Neuronal stem cell (in vitro differentiated cells): Measurements from ENCODE around the gene IMMP2L.

Source experiments
- DNase-seq: peaks from one replicate; pipeline ENCODE4 v3.0.0-alpha.2; 2013; ENCODE audit warnings: low spot score
- H2AFZ ChIP-seq: one replicate; pipeline ENCODE4 v1.6.1; 2013; ENCODE audit warnings: mild to moderate bottlenecking, low read length, inconsistent platforms
- H2AK5ac ChIP-seq: 2 replicates; pipeline ENCODE4 v1.6.1; 2013; ENCODE audit warnings: low read depth, mild to moderate bottlenecking, inconsistent platforms, low read length, moderate library complexity, mixed read lengths
- H2BK120ac ChIP-seq: 2 replicates; pipeline ENCODE4 v1.6.1; 2013; ENCODE audit warnings: low read depth, mild to moderate bottlenecking, inconsistent platforms, low read length, moderate library complexity, mixed read lengths
- H2BK12ac ChIP-seq: one replicate; pipeline ENCODE4 v1.6.1; 2013; ENCODE audit warnings: low read length, inconsistent platforms
- H2BK15ac ChIP-seq: 2 replicates; pipeline ENCODE4 v1.6.1; 2013; ENCODE audit warnings: mild to moderate bottlenecking, low read length, inconsistent platforms, mixed read lengths
- H2BK5ac ChIP-seq: one replicate; pipeline ENCODE4 v1.6.1; 2013; ENCODE audit warnings: inconsistent platforms, mild to moderate bottlenecking, low read length, moderate library complexity
- H3K14ac ChIP-seq: one replicate; pipeline ENCODE4 v1.6.1; 2013; ENCODE audit warnings: low read length, inconsistent platforms
- H3K18ac ChIP-seq: 2 replicates; pipeline ENCODE4 v1.6.1; 2013; ENCODE audit warnings: low read length, inconsistent platforms
- H3K23ac ChIP-seq: 2 replicates; pipeline ENCODE4 v1.6.1; 2013; ENCODE audit warnings: low read depth, mild to moderate bottlenecking, mixed read lengths, low read length, inconsistent platforms; ENCODE audit not compliant: poor library complexity
- H3K27ac ChIP-seq: replicated peaks from 3 replicates; pipeline ENCODE4 v1.5.1; 2013; ENCODE audit warnings: low read length, inconsistent platforms
- H3K27me3 ChIP-seq, 3 experiments: 2 replicates each; pipeline ENCODE4 v1.6.1; 2013; ENCODE audit warnings: low read length in 3 of 3, mild to moderate bottlenecking in 2 of 3, inconsistent platforms in 1 of 3, low read depth in 1 of 3, mixed read lengths in 1 of 3, moderate library complexity in 1 of 3; ENCODE audit not compliant: control insufficient read depth in 3 of 3, insufficient read depth in 3 of 3
- H3K36me3 ChIP-seq, 2 donors: replicated peaks in 1 of 2; 2 replicates each; pipeline ENCODE4 v1.6.1; 2013; ENCODE audit warnings: low read length in 2 of 2; ENCODE audit not compliant: control insufficient read depth in 2 of 2, insufficient read depth in 2 of 2
- H3K4ac ChIP-seq: 2 replicates; pipeline ENCODE4 v1.6.1; 2013; ENCODE audit warnings: inconsistent platforms, mild to moderate bottlenecking, low read length, moderate library complexity
- H3K4me1 ChIP-seq, 2 donors: 1 replicate in 1 of 2; 2 replicates in 1 of 2; pipeline ENCODE4 v1.6.1; 2013; ENCODE audit warnings: low read length in 2 of 2, low read depth in 1 of 2; ENCODE audit not compliant: control insufficient read depth in 2 of 2, insufficient read depth in 1 of 2
- H3K4me2 ChIP-seq: one replicate; pipeline ENCODE4 v1.6.1; 2013; ENCODE audit warnings: mild to moderate bottlenecking, low read length, inconsistent platforms; ENCODE audit not compliant: insufficient read depth, poor library complexity, severe bottlenecking
- H3K4me3 ChIP-seq, 2 donors: 2 replicates each; pipeline ENCODE4 v1.5.1; 2013; ENCODE audit warnings: low read length in 2 of 2, mild to moderate bottlenecking in 2 of 2, inconsistent platforms in 1 of 2, moderate library complexity in 1 of 2
- H3K79me1 ChIP-seq: one replicate; pipeline ENCODE4 v1.6.1; 2013; ENCODE audit warnings: low read depth, mild to moderate bottlenecking, inconsistent platforms, low read length, moderate library complexity
- H3K9ac ChIP-seq: one replicate; pipeline ENCODE4 v1.6.1; 2013; ENCODE audit warnings: mild to moderate bottlenecking, low read depth, low read length, inconsistent platforms; ENCODE audit not compliant: poor library complexity
- H3K9me3 ChIP-seq, 2 donors: replicated peaks in 1 of 2; 2 replicates each; pipeline versions ENCODE3 to v1.6.1; 2013; ENCODE audit warnings: low read length in 2 of 2, mild to moderate bottlenecking in 2 of 2, inconsistent platforms in 1 of 2, low read depth in 1 of 2, mixed read lengths in 1 of 2, moderate library complexity in 1 of 2; ENCODE audit not compliant: control insufficient read depth in 2 of 2, insufficient read depth in 1 of 2
- H4K8ac ChIP-seq: one replicate; pipeline ENCODE4 v1.6.1; 2013; ENCODE audit warnings: low read depth, mild to moderate bottlenecking, inconsistent platforms, low read length, moderate library complexity
- H4K91ac ChIP-seq: one replicate; pipeline ENCODE4 v1.6.1; 2013; ENCODE audit warnings: low read length, low read depth, mild to moderate bottlenecking, inconsistent platforms; ENCODE audit not compliant: poor library complexity
- WGBS, 2 donors: extraction: QIAGEN DNeasy Blood & Tissue Kit; methylation state at CpG; one replicate each; pipeline ENCODE4 v1.1.7; 2013; ENCODE audit warnings: missing lambda C conversion rate in 2 of 2, mixed read lengths in 1 of 2; ENCODE audit not compliant: insufficient read length in 2 of 2, insufficient replicate concordance in 1 of 2; ENCODE audit errors: extremely low coverage in 2 of 2; 5-methylcytosine and 5-hydroxymethylcytosine counted together

IMMP2L gene

DNA sequence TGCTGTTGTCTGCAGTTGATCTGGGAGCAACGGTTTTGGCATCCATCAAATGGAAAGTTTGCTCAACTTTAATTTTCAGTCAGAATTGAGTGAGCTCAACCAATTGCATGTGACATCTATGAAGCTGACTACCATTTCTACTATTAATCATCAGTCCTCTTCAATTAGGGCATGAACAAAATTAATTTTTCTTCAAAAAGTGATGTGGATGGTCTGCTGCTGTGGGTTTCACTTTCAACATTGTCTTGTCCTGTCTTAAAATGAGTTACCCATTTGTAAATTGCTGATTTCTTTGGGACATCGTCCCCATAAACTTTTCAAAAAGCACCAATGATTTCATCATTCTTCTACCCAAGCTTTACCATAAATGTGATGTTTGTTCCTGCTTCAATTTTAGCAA, 648.0 kb downstream of the IMMP2L start:
- Histone ChIP-seq H2AFZ (no peak overlapping the region), H3K4me3 (no peak overlapping the region), H3K36me3 (no peaks in the 10 kb centered on the region), H3K9me3 (no peaks in the 10 kb centered on the region), H3K14ac (no peak overlapping the region), H4K91ac (no peak overlapping the region), H3K4me1 (no peaks in the 10 kb centered on the region), H3K18ac (no peak overlapping the region), H3K4ac (no peak overlapping the region), H4K8ac (no peak overlapping the region), H3K4me2 (no peak overlapping the region), H3K79me1 (no peaks in the 10 kb centered on the region), H2BK12ac (no peak overlapping the region), H3K23ac (no peak overlapping the region), H3K9ac (no peak overlapping the region), H3K27ac (no peak overlapping the region), H2BK15ac (no peak overlapping the region), H3K27me3 (no peaks in the 10 kb centered on the region), H2BK120ac (no peak overlapping the region), H2BK5ac (no peak overlapping the region), H2AK5ac (no peak overlapping the region)
- DNase-seq, result no peak
- WGBS, 2 donors, result no CpG with 5 or more reads among the region's 2 CpGs

DNA sequence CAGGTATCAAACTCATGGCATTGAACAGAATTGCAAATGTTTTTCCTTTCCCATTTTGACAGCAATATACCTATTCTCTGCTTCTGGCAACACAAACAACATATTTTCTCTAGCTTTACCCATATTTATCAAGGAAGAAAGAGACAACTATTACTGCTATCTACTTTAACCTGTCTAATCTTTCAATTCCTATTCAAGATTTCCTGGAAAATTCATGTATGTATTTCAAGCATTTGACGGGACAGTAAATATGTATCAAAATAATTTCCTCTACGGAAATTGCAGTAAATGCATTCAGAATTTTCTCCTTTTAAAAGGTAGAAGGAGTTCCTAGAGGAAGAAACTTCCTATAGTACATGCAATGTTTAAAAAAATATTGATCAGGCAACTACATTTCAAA, 650.7 kb downstream of the IMMP2L start:
- no peak overlapping the region for H2BK15ac ChIP-seq
- H3K4me3 ChIP-seq, result no peak overlapping the region
- H2AFZ ChIP-seq, result no peak overlapping the region
- H3K18ac ChIP-seq, result no peak overlapping the region
- no peak overlapping the region for H2BK12ac ChIP-seq
- no peak overlapping the region for H4K8ac ChIP-seq
- H3K9me3 ChIP-seq, result no peaks in the 10 kb centered on the region
- H3K79me1 ChIP-seq, result no peaks in the 10 kb centered on the region
- no peaks in the 10 kb centered on the region for H3K36me3 ChIP-seq
- no peak overlapping the region for H2BK5ac ChIP-seq
- no peak overlapping the region for H2AK5ac ChIP-seq
- no peak overlapping the region for H3K27ac ChIP-seq
- WGBS, 2 donors, result no CpG with 5 or more reads among the region's 2 CpGs
- no peak overlapping the region for H3K9ac ChIP-seq
- no peak overlapping the region for H4K91ac ChIP-seq
- H3K27me3 ChIP-seq, result no peaks in the 10 kb centered on the region
- no peak overlapping the region for H3K14ac ChIP-seq
- H2BK120ac ChIP-seq, result no peak overlapping the region
- no peaks in the 10 kb centered on the region for H3K4me1 ChIP-seq
- DNase-seq, result no peak
- H3K4me2 ChIP-seq, result no peak overlapping the region
- no peak overlapping the region for H3K23ac ChIP-seq
- H3K4ac ChIP-seq, result no peak overlapping the region

DNA sequence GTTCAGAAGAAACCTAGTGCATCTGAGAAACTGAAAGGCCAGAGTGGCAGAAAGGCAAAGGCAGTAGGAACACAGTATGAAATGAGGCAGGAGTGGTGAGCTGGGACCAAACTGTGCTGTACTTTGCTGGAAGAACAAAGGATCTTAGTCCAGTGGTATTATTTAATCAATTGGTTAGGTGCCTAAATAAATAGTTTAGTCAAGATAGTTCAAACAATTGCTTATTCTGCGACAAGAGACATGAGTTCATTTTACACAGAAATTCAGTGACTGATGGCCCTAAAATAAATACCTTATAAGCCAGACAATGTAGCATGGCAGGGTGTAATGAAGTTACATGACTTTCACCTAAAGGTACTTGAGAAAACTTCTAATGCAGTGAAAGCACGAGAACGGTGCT, 653.2 kb downstream of the IMMP2L start:
- H3K18ac ChIP-seq, result no peak overlapping the region
- H3K27me3 ChIP-seq, result no peaks in the 10 kb centered on the region
- H3K14ac ChIP-seq, result no peak overlapping the region
- H2BK15ac ChIP-seq, result no peak overlapping the region
- no peak overlapping the region for H2AFZ ChIP-seq
- H3K23ac ChIP-seq, result no peak overlapping the region
- whole genome bisulfite sequencing, 2 donors, result no CpG with 5 or more reads among the region's 3 CpGs
- no peak overlapping the region for H2BK5ac ChIP-seq
- H3K4ac ChIP-seq, result no peak overlapping the region
- no peak overlapping the region for H3K9ac ChIP-seq
- no peak overlapping the region for H3K4me2 ChIP-seq
- DNase-seq, result no peak
- H3K27ac ChIP-seq, result no peak overlapping the region
- no peak overlapping the region for H4K8ac ChIP-seq
- no peak overlapping the region for H2BK12ac ChIP-seq
- no peak overlapping the region for H2AK5ac ChIP-seq
- no peaks in the 10 kb centered on the region for H3K79me1 ChIP-seq
- no peak overlapping the region for H4K91ac ChIP-seq
- H3K4me1 ChIP-seq, result no peaks in the 10 kb centered on the region
- no peak overlapping the region for H3K4me3 ChIP-seq
- no peaks in the 10 kb centered on the region for H3K9me3 ChIP-seq
- no peak overlapping the region for H2BK120ac ChIP-seq
- H3K36me3 ChIP-seq, result no peaks in the 10 kb centered on the region

DNA sequence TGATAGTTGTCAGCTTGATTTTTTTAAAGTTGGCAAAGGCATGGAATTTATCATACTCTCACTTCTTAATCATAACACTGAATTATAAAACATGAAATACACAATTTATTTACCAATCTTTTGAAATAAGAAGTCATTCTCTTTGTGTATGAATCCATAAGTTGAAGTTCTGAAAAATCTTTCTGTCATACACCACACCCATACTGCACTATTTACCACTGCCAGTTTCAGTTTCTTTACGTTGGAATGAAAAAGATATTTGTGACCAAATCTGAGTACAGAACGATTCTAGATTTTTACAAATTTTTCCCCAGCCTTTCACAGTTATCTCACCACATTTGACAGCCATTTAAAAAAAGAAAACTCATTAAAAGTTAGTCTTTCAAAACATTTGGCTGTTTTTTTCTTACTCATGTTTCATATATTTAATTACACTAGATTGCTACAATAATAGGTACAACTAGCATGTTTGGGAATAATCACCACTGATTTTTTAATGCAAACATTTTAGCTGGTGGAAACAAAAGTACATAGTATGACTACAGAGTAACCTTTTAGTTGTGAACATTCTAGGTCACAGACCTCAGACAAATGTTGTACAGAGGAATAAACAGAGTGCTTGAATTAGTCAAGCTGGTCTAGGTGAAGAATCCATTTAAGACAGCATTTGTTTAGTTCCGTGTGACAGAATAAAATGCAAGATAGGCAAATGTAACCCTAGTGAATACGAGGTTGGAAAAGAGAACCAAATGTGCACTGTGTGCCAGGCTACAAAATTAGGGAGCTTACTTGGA, 656.3 kb downstream of the IMMP2L start:
- DNase-seq, result no peak

More for the DNA sequence above, 656.3 kb downstream of the IMMP2L start:
- no peak overlapping the region for H3K27ac ChIP-seq
- no peak overlapping the region for H3K4me2 ChIP-seq
- no peak overlapping the region for H2AK5ac ChIP-seq
- H2BK5ac ChIP-seq, result no peak overlapping the region
- H3K9me3 ChIP-seq, result no peaks in the 10 kb centered on the region
- no peak overlapping the region for H3K4me3 ChIP-seq
- no CpG with 5 or more reads among the region's 4 CpGs for WGBS, 2 donors
- H3K18ac ChIP-seq, result no peak overlapping the region
- H3K23ac ChIP-seq, result no peak overlapping the region
- no peaks in the 10 kb centered on the region for H3K36me3 ChIP-seq
- H2BK15ac ChIP-seq, result no peak overlapping the region
- H3K4me1 ChIP-seq, result no peaks in the 10 kb centered on the region
- H3K79me1 ChIP-seq, result no peaks in the 10 kb centered on the region
- H3K27me3 ChIP-seq, result no peaks in the 10 kb centered on the region
- H3K9ac ChIP-seq, result no peak overlapping the region
- H2BK12ac ChIP-seq, result no peak overlapping the region
- H4K91ac ChIP-seq, result no peak overlapping the region
- no peak overlapping the region for H4K8ac ChIP-seq
- no peak overlapping the region for H3K4ac ChIP-seq
- H2AFZ ChIP-seq, result no peak overlapping the region
- no peak overlapping the region for H3K14ac ChIP-seq
- no peak overlapping the region for H2BK120ac ChIP-seq
